ENCODE measurements around the gene L1TD1.

DNA sequence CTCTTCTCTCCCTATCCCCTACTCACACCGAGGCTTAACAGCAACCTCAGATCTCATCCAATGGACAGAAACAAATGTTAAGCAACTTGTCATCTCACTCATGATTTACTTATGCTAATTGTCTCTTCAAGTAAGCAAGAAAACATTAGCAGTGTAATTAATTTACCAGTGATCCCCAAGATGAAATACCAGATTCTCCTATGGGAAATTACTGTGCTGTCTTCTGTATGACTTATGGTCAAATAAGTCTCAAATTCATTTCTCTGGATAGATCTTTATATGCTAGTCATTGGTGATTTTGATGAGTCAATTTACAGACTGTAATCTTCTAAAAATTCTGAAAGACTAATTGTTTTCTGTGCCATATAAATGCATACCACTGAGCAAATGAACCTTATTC lies 32.9 kb upstream of the L1TD1 start:
- TF ChIP-seq, protein P1, sequence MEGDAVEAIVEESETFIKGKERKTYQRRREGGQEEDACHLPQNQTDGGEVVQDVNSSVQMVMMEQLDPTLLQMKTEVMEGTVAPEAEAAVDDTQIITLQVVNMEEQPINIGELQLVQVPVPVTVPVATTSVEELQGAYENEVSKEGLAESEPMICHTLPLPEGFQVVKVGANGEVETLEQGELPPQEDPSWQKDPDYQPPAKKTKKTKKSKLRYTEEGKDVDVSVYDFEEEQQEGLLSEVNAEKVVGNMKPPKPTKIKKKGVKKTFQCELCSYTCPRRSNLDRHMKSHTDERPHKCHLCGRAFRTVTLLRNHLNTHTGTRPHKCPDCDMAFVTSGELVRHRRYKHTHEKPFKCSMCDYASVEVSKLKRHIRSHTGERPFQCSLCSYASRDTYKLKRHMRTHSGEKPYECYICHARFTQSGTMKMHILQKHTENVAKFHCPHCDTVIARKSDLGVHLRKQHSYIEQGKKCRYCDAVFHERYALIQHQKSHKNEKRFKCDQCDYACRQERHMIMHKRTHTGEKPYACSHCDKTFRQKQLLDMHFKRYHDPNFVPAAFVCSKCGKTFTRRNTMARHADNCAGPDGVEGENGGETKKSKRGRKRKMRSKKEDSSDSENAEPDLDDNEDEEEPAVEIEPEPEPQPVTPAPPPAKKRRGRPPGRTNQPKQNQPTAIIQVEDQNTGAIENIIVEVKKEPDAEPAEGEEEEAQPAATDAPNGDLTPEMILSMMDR (IDR thresholded peaks at IDR 0.05 in 8 of 11, conservative IDR thresholded peaks at IDR 0.05 in 3 of 11): no peak
- no peak for TF ChIP-seq POLR2A (IDR thresholded peaks at IDR 0.05)
- no peak for TF ChIP-seq POLR2AphosphoS5 (IDR thresholded peaks at IDR 0.05)

All from spleen (tissue), 7 donors.